ENCODE measurements around the gene PNPLA7. TPM values are rescaled to one million over a fixed set of nuclear protein-coding genes. Genes with fewer than 3 reads are reported as not detected.
A peak's percentile ranks its signal among the peaks of the same experiment; 100 is the strongest.
"Not testable (repeated sequence)": the region's sequence is repeated elsewhere in the genome, so short reads cannot be mapped to it uniquely, and the experiment has no call there.

Gene PNPLA7
- total and polyA plus RNA-seq, 10 of the 15 experiments (the other 5 are each of a cell fraction or from before 2014, with no cell fraction given): 0.04 to 0.85 (median 0.19) TPM; not detected in 1

DNA sequence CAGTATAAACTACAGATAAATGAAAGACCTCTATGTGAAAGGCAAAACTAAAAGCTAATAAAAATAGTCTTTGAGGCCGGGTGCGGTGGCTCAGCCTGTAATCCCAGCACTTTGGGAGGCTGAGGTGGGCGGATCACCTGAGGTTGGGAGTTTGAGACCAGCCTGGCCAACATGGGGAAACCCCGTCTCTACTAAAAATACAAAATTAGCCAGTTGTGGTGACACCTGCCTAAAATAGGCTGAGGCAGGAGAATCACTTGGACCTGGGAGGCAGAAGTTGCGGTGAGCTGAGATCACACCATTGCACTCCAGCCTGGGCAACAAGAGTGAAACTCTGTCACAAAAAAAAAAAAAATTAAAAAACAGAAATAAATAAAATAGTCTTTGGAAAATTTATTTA lies 37.1 kb downstream of the PNPLA7 start:
- ATAC-seq; in situ Hi-C loops (cut with MboI); H3K4me3 ChIP-seq; H3K79me2 ChIP-seq (ENCODE audit: control insufficient read depth, insufficient read depth, low read length); H3K4me1 ChIP-seq (ENCODE audit: control insufficient read depth, insufficient read depth, low read length); DNase-seq (ENCODE audit: low read depth, low spot score); RAD21 ChIA-PET (ENCODE audit: unreplicated experiment); H3K36me3 ChIP-seq (ENCODE audit: control insufficient read depth in 2 of 2, insufficient read depth in 2 of 2, low read length in 1 of 2); SMC1A ChIA-PET (ENCODE audit: uncharacterized antibody, unreplicated experiment); H3K27ac ChIP-seq (ENCODE audit: control insufficient read depth, insufficient read depth); H4K20me1 ChIP-seq (ENCODE audit: control insufficient read depth, insufficient read depth); H3K9me3 ChIP-seq (replicated peaks; ENCODE audit: control insufficient read depth, insufficient read depth, low read length); H3K27me3 ChIP-seq (replicated peaks in 1 of 2; ENCODE audit: control insufficient read depth in 2 of 2, insufficient read depth in 2 of 2, low read length in 1 of 2); H2AFZ ChIP-seq (ENCODE audit: control insufficient read depth, low read depth, low read length); H3K9ac ChIP-seq (ENCODE audit: control insufficient read depth, insufficient read depth, low read length); BruUV-seq (replicated peaks); intact Hi-C loops (cut with micrococcal nuclease; ENCODE audit: unreplicated experiment); FAIRE-seq: not testable (repeated sequence)
- H3K4me2 ChIP-seq (ENCODE audit: control insufficient read depth, insufficient read depth): peak overlapping the region; percentile 38; the same call in 1 of the 2 replicates
- CTCF ChIA-PET: interaction anchor here (0.7 to 1.1 kb wide), 2 partner anchors 22 to 123 kb away, joined by 3 to 4 read pairs; no protein-coding TSS in a partner anchor
- POLR2A ChIA-PET: interaction anchor here (0.6 kb wide), 1 partner anchor 197 kb away, joined by 4 read pairs; no protein-coding TSS in a partner anchor
- TF ChIP-seq, protein P1, sequence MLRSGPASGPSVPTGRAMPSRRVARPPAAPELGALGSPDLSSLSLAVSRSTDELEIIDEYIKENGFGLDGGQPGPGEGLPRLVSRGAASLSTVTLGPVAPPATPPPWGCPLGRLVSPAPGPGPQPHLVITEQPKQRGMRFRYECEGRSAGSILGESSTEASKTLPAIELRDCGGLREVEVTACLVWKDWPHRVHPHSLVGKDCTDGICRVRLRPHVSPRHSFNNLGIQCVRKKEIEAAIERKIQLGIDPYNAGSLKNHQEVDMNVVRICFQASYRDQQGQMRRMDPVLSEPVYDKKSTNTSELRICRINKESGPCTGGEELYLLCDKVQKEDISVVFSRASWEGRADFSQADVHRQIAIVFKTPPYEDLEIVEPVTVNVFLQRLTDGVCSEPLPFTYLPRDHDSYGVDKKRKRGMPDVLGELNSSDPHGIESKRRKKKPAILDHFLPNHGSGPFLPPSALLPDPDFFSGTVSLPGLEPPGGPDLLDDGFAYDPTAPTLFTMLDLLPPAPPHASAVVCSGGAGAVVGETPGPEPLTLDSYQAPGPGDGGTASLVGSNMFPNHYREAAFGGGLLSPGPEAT (IDR thresholded peaks at IDR 0.05; ENCODE audit: low read depth): peak; percentile 36; the same call in 1 of the 2 replicates
- TF ChIP-seq DPF2 (IDR thresholded peaks at IDR 0.05) (0 out of 2 replicates have a peak, but pooled peaks have one; percentile 24), EED (IDR thresholded peaks at IDR 0.05; ENCODE audit: low read depth) (peak; percentile 60; the same call in 1 of the 2 replicates), MEF2B (IDR thresholded peaks at IDR 0.05; ENCODE audit: partially characterized antibody, poor library complexity, severe bottlenecking) (peak; percentile 79), IKZF2 (IDR thresholded peaks at IDR 0.05) (peak; percentile 74 to 78; a peak in 3 of 4 replicates), NFIC (IDR thresholded peaks at IDR 0.05; ENCODE audit: low read depth, low read length) (peak; percentile 34; the same call in 1 of the 2 replicates), RUNX3 (IDR thresholded peaks at IDR 0.05; ENCODE audit: low read length) (peak; percentile 65), BHLHE40 (IDR thresholded peaks at IDR 0.05; ENCODE audit: borderline replicate concordance in 1 of 2, low read depth in 2 of 2, low read length in 1 of 2) (peak in 1 of 2 experiments; percentile 49; a peak in 1 of 4 replicates), MTA2 (IDR thresholded peaks at IDR 0.05; ENCODE audit: low read depth) (peak; percentile 39; the same call in 1 of the 2 replicates), MEF2A (IDR thresholded peaks at IDR 0.05; ENCODE audit: insufficient read depth, low read depth, low read length) (0 out of 2 replicates have a peak, but pooled peaks have one; percentile 48), IKZF1 (conservative IDR thresholded peaks at IDR 0.05) (peak; percentile 65), ZNF384 (IDR thresholded peaks at IDR 0.05; ENCODE audit: borderline replicate concordance, low read depth, low read length) (0 out of 2 replicates have a peak, but pooled peaks have one; percentile 14)
- 5% methylated on average over 4 of the region's 5 CpGs for WGBS (ENCODE audit: insufficient coverage, insufficient replicate concordance, low lambda C conversion rate, missing lambda C conversion rate)

All from GM12878 (cell line).